NCI-H187 (cell line): ENCODE results near the gene TRIM43B.
"Not testable (repeated sequence)": the region's sequence is repeated elsewhere in the genome, so short reads cannot be mapped to it uniquely, and the experiment has no call there.

ENCODE experiments used
- DNase-seq, 2 experiments: peaks; one replicate each; lab custom pipeline; 2025; lab: John Stamatoyannopoulos, UW

TRIM43B gene

GRCh38 chr2:95484654-95485053 is at the start of gene TRIM43B:
Gene TRIM43B (minus strand): TSS chr2:95484754. CDS start chr2:95482714, 2,040 bp downstream.
- not testable (repeated sequence) for DNase-seq

DNA sequence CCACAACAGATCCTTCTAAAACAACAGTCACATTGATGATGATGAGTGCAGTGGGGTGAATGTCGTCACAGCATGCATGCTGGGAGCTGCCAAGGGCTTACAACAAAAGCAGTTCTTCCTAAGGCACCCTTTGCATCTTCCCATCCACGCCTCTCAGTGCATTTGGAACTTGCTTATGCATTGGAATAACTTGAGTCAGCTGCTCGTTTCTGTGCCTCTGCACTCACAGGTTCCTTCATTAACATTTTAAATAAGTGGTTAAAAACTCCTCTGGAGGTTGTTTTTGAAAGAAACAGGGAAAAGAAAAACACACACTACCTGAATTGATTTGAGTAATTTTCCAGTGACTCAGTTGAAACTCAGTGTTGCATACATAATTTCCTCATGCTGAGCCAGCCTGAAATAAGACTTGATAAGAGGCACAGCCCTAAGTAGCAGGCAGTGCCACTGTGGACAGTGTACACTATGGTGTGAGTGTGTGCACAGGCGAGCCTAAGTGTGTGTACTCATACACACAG is 46.8 kb upstream of the TRIM43B start:
- DNase-seq, result no peak

GRCh38 chr2:95530734-95531133 is 46.2 kb upstream of the TRIM43B start:
- no peak for DNase-seq

DNA sequence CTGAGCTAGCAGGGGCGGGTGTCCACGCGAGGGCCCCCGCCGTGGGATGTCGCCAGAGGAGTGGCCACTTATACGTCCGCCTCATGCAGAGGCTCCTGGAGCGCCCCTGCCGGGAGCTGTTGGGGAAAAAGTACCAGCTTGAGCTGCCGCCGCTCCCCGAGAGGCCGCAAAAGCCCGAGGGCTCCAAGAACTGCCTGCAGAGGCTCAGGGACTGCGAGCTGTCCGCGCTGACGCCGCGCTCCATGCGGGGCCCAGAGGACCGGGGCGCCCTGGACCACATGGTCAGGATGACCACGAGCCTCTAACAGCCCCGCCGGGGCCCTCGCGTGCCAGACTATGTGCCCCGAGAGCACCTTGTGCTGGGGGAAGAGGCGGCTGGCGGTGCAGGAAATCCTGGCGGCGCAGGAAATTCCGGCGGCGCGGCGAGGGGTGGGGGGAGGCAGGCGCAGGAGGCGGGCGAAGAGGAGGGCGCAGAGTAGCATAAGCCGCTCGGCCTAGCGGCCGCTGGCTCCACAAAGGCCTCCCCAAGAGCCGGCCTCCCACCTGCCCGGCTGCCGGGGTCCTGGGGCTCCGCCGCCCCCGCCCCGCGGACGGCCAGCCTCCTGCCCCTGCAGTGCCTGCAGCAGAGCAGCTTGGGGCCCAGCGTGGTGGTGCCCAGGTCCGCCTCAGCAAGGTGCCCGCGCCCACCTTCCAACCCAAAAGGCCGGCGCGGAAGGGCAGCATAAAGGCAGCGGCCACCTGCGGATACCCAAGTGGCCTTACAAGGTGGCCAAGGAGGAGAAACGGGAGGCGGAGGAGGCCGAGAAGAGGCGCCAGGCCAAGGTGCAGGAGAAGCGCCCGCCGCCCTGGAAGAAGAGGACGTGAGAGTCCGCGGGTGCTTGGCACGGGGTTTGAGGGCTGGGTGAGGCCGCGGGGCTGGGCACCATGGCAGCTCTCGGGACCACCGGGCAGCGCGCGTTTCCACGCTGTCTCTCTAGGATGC is 42.1 kb upstream of the TRIM43B start:
- peak; percentile 45 to 50 for DNase-seq

DNA sequence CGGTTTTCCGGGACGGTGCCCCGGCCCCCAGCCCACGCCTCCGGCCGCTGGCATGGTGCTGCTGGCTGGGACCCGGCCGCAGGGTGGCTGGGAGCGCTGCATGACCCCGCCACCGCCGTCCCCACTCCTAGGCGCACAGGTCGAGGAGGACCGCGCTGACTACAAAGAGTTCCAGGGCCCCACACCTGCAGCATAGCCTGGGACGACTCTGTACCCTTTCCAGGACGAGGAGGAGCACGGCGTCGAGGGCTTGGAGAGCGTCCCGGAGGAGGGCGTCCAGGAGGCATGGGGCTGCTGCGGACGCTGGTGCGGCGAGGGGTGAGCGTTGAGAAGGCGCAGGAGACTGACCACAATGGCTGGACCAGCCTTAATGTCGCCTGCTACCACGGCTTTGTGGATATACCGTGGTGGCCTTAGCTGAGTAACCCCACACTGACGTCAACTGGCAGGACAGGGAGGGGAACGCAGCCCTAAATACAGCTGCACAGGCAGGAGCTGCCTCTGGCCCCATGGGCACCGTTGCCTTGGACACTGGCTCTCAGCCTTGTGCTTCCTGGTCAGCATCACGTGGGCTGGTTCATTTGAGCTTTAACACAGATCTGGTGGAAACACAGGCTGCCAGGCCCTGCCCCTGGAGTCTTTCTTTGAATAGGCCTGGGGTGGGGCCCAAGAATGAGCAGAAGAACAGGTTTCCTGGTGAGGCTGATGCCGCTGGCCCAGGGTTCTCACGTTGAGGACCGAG is 40.9 kb upstream of the TRIM43B start:
- DNase-seq, result peak; percentile 1 to 51

GRCh38 chr2:95524195-95524594 is 39.6 kb upstream of the TRIM43B start:
- no peak for DNase-seq

DNA sequence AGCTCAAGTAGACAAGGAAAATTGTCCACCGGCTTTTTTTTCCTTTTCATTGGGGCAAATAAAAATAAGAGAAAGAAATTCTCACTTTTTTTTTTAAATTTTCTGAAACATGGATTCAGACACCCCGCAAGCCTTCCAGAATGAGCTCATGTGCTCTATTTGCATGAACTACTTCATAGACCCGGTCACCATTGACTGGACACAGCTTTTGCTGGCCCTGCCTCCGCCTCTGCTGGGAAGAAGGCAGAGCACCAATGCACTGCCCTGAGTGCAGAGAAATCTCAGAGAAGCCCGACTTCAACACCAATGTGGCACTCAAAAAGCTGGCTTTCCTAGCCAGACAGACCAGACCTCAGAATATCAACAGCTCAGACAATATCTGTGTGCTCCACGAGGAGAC is 30.2 kb upstream of the TRIM43B start:
- DNase-seq, result no peak

DNA sequence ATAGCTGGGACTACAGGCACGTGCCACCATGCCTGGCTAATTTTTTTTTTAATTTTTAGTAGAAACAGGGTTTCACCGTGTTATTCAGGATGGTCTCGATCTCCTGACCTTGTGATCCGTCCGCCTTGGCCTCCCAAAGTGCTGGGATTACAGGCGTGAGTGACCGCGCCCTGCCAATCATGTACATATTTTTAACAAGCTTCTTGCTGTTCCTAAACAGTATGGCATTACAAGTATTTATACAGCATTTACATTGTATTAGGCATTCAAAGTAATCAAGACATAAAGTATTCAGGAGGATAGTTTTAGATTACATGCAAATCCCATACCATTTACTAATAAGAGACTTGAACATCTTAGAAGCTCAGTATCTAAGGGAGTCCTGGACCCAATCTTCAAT is 29.7 kb upstream of the TRIM43B start:
- not testable (repeated sequence) for DNase-seq

DNA sequence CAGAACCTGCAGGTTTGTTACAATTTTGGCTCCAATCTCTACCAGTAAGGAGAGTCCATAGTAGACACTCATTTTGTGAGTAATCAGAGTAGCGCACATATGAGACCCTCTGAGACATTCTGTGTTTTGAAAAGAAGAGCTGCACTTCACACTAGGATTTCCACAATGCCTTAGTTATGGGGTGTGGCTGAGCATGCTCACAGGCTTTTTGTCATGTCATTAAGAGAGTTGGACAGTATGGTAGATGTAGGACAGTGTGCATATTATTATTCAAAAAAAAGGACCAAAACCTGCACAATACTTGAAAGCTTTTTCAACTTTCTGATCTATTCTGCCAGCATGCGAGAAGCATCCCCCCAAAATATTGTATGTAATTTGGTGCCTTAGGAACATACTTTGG is 24.9 kb upstream of the TRIM43B start:
- DNase-seq, result no peak

DNA sequence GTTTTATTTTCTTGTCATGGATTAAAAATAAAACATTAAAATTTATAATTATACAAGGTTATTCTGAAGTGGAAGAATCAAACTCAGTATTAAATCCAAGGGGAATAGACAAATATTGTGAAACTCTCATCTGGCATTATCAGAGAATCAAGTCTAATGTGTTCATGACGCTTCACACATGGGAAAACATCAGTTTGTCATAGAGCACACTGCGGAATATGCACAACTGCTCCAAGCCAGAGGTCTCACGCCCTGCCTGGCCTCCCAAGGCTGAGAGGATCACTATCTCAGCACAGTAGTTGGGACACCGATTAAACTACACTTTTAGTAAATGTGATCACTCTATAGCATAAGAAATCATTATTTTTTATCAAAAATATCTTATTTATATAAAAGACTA is 20.7 kb upstream of the TRIM43B start:
- DNase-seq, result no peak

- DNase-seq, result no peak
Measured at GRCh38 chr2:95500854-95501253, 16.3 kb upstream of the TRIM43B start.

DNA sequence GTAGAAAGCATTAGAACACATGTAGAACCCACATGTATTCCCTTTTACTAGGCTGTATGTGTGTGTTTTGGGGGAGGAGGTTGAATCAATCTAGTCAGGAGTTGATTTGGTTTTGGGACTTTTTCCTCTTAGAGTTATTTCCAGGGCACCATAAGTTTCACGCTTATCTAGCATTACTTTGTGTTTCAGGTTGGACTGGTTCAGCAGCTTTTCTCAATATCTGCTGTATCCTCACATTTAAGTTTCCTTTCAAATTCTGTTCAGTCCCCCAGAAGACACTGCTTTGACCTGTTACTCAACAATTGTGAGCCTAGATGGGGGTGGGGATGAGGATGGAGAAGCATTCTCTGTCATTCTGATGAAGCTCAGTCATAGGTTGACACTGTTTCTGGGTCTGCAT is 7.5 kb upstream of the TRIM43B start:
- DNase-seq, result not testable (repeated sequence)

DNA sequence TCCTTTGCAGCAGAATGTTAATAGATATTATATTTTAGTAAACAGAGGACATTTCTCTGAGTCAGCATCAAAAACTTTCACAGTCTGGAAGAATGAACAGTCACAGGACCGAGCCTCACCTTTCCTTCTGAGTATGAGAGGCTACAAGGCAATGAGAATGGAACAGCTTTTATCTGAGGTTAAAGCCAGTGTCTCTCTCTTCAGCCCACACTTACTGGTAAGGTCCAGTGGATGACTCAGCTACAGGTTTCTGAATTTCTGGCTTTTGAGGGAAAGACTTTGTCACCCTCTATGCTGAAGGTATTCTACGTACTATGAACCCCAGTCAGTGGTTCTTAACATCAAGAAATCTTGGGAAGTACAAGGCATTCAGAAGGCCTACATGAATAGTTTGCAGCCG is 9.5 kb downstream of the TRIM43B start:
- not testable (repeated sequence) for DNase-seq

- not testable (repeated sequence) for DNase-seq
Measured at GRCh38 chr2:95467984-95468383, 16.6 kb downstream of the TRIM43B start.

GRCh38 chr2:95466572-95466971 is 18.0 kb downstream of the TRIM43B start:
- DNase-seq, result not testable (repeated sequence)

- not testable (repeated sequence) for DNase-seq
Measured at GRCh38 chr2:95463292-95463691, 21.3 kb downstream of the TRIM43B start.

GRCh38 chr2:95445317-95445716 is 39.2 kb downstream of the TRIM43B start:
- DNase-seq, result not testable (repeated sequence)

DNA sequence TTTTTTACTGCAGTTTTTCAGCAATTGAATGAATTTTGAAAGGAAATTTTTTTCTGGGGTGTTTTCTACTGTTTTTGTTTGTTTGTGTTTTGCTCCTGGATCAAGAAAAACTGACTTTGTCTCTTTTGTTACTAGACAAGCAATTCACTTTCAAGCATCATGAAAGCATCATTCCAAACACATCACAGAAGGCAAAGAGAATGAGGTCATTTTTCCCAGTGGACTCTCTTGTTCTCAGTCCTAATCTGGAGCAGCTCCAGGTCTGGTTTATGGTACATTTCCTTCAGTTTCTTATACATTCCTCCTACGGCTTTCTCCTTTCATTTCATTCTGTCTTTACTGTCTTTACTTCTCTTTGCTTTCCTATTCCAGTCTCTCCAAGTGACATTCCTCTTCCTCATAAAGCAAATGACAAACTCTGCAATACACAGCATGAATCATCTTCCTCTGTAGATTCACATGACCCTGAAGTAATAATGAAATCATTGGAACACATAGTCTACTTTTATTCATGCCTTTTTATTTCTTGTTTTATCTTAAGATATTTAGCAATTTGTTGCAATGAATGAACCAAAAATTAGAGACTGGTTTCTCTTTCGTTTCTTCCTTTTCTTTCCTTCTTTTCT is 42.0 kb downstream of the TRIM43B start:
- not testable (repeated sequence) for DNase-seq

DNA sequence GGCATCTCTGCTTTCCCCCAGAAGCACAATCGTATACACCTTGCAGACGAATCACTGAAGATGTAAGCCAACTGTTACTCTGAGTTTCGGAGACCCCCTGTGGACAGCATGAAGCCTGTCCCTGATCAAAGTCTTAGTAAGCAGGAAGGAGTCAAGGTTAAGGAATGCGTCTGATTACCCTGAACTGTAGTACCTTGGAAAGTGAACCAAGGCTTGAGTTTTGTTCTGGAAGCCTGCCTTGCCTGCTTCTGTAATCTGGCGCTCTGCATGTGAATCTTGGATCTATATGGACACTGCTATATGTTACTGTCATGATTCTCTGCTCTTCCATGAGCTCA is 48.7 kb downstream of the TRIM43B start:
- DNase-seq, result not testable (repeated sequence)

- DNase-seq, result not testable (repeated sequence)
Measured at GRCh38 chr2:95435162-95435871, 49.2 kb downstream of the TRIM43B start.

GRCh38 chr2:95434507-95435076 is 50.0 kb downstream of the TRIM43B start:
- DNase-seq, result not testable (repeated sequence)
